A549 treated with CORT108297 at 1 μM for 4 hours (cell line): ENCODE data around the gene ZNF80. TPM values are rescaled to one million over a fixed set of nuclear protein-coding genes. Genes with fewer than 3 reads are reported as not detected.

ENCODE experiments used
- total RNA-seq: library from RNA; stranded (reverse); fragments of 200-300 nt; extraction: Qiagen RNA extraction; gene quantifications from 5 replicates; pipeline ENCODE4 v1.2.3, GENCODE V29; 2022

Gene ZNF80
- not detected in 5 replicates for total RNA-seq

DNA sequence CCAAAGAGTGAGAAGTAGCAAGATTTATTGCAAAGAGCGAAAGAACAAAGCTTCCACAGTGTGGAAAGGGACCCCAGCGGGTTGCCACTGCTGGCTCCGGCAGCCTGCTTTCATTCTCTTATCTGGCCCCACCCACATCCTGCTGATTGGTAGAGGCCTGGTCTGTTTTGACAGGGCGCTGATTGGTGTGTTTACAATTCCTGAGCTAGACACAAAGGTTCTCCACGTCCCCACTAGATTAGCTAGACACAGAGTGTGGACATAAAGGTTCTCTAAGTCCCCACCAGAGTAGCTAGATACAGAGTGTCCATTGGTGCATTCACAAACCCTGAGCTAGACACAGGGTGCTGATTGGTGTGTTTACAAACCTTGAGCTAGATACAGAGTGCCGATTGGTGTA is at the start of gene ZNF80:
Gene ZNF80 (minus strand): TSS at position 101 of the 400 bp plus-strand sequence. CDS start 504 bp downstream, outside the sequence.

Other genes with a start within 250 kb of the ZNF80 start
- gene CCDC191, start 181.1 kb downstream of the ZNF80 start, total RNA-seq = 1.7 to 2.5 TPM (median 2.0 TPM) in 5 replicates
- 22.7 to 29.9 TPM (median 24.1 TPM) in 5 replicates for gene QTRT2, start 180.8 kb downstream of the ZNF80 start, total RNA-seq
- not detected in 5 replicates for gene DRD3, start 58.5 kb downstream of the ZNF80 start, total RNA-seq
- not detected in 5 replicates for gene TIGIT, start 56.5 kb upstream of the ZNF80 start, total RNA-seq